ENCODE results near the gene SLC44A3.
"Not testable (repeated sequence)": the region's sequence is repeated elsewhere in the genome, so short reads cannot be mapped to it uniquely, and the experiment has no call there.

SLC44A3 gene

GRCh38 chr1:94940738-94941137, 120.6 kb downstream of the SLC44A3 start:
- no peak for DNase-seq

GRCh38 chr1:94941480-94941879, 121.3 kb downstream of the SLC44A3 start:
- not testable (repeated sequence) for DNase-seq

- DNase-seq: no peak
These were observed 122.3 kb downstream of the SLC44A3 start for GRCh38 chr1:94942171-94943128.
